Limb (tissue), 2 donors: Measurements from ENCODE around the gene RPS6KA2.
"Not testable (repeated sequence)": the region's sequence is repeated elsewhere in the genome, so short reads cannot be mapped to it uniquely, and the experiment has no call there.

Experiments used
- DNase-seq, 2 donors: peaks; one replicate each; pipeline ENCODE4 v3.0.0-alpha.2; 2016; ENCODE audit errors: extremely low spot score in 2 of 2

The RPS6KA2 gene

GRCh38 chr6:166635013-166635970 lies 8.2 kb upstream of the RPS6KA2 start:
- DNase-seq = no peak

GRCh38 chr6:166634581-166634980 lies 7.5 kb upstream of the RPS6KA2 start:
- DNase-seq = not testable (repeated sequence)

- no peak for DNase-seq
Observed at GRCh38 chr6:166633732-166634535, 6.9 kb upstream of the RPS6KA2 start.

- DNase-seq = no peak
Observed at GRCh38 chr6:166632731-166633130, 5.7 kb upstream of the RPS6KA2 start.

- no peak for DNase-seq
Observed at GRCh38 chr6:166630462-166630861, 3.4 kb upstream of the RPS6KA2 start.

- DNase-seq = no peak
Observed at GRCh38 chr6:166629628-166630027, 2.6 kb upstream of the RPS6KA2 start.

GRCh38 chr6:166627875-166628801 lies 1.1 kb upstream of the RPS6KA2 start:
- peak in 1 of 2 donors; percentile 75 for DNase-seq

- DNase-seq = no peak
Observed at GRCh38 chr6:166626177-166627032, 646 bp downstream of the RPS6KA2 start.

GRCh38 chr6:166625356-166625755 lies 1.7 kb downstream of the RPS6KA2 start:
- DNase-seq = no peak

GRCh38 chr6:166624275-166624674 lies 2.8 kb downstream of the RPS6KA2 start:
- no peak for DNase-seq

- DNase-seq = no peak
Observed at GRCh38 chr6:166623318-166623717, 3.7 kb downstream of the RPS6KA2 start.

- DNase-seq = no peak
Observed at GRCh38 chr6:166621114-166621540, 5.9 kb downstream of the RPS6KA2 start.

- no peak for DNase-seq
Observed at GRCh38 chr6:166620478-166621113, 6.5 kb downstream of the RPS6KA2 start.

- DNase-seq = peak in 1 of 2 donors; percentile 70
Observed at GRCh38 chr6:166619912-166620311, 7.1 kb downstream of the RPS6KA2 start.

- no peak for DNase-seq
Observed at GRCh38 chr6:166618866-166619761, 7.9 kb downstream of the RPS6KA2 start.

- DNase-seq = no peak
Observed at GRCh38 chr6:166618251-166618650, 8.8 kb downstream of the RPS6KA2 start.

GRCh38 chr6:166617359-166617758 lies 9.7 kb downstream of the RPS6KA2 start:
- no peak for DNase-seq
